ENCODE results near the gene BCKDHA. TPM values are rescaled to one million over a fixed set of nuclear protein-coding genes. Genes with fewer than 3 reads are reported as not detected.

BCKDHA gene
- total RNA-seq, 4 donors from 2014 or later: 40.7 to 75.2 (median 54.0) TPM

- Histone ChIP-seq H3K27ac (replicated peaks in 1 of 4) (no peak overlapping the region), H3K4me3 (no peak overlapping the region), H3K27me3 (peaks cover 0 to 22% (median 3%) of the 10 kb centered on the region in 4 donors), H3K36me3 (peaks cover 0 to 53% (median 39%) of the 10 kb centered on the region in 4 donors), H3K4me1 (peaks cover 14 to 20% (median 16%) of the 10 kb centered on the region in 4 donors), H3K9me3 (no peaks in the 10 kb centered on the region)
- TF ChIP-seq POLR2A (IDR thresholded peaks at IDR 0.05; ENCODE audit: low read depth) (no peak), EP300 (IDR thresholded peaks at IDR 0.05) (no peak)
- DNase-seq (ENCODE audit: extremely low spot score): no peak
- WGBS: 88% methylated on average over 6 of the region's 7 CpGs
- intact Hi-C loops (cut with DNase I): loop anchor here (5.0 kb wide), 1 partner anchor 41 kb away; the partner anchor contains the start of genes BCKDHA and EXOSC5
These were observed 40.4 kb downstream of the BCKDHA start for GRCh38 chr19:41437944-41438574.

GRCh38 chr19:41439441-41440222 is 42.0 kb downstream of the BCKDHA start, which contains the start of gene DMAC2:
Gene DMAC2 (minus strand): TSS chr19:41439912. CDS start chr19:41439899, 13 bp downstream.
- H3K36me3 ChIP-seq: peaks cover 0 to 37% (median 29%) of the 10 kb centered on the region in 4 donors
- peak within 1 kb of the TSS; percentile 89 to 98 (median 94) for H3K27ac ChIP-seq (replicated peaks in 1 of 4)
- H3K9me3 ChIP-seq: no peaks in the 10 kb centered on the region
- peak; percentile 100 for DNase-seq (ENCODE audit: extremely low spot score)
- H3K27me3 ChIP-seq: peaks cover 0 to 37% (median 3%) of the 10 kb centered on the region in 4 donors
- peaks cover 13 to 20% (median 16%) of the 10 kb centered on the region in 4 donors for H3K4me1 ChIP-seq
- H3K4me3 ChIP-seq: peak within 1 kb of the TSS; percentile 68 to 79 (median 74)
- intact Hi-C loops (cut with DNase I): loop anchor here (5.0 kb wide), 1 partner anchor 42 kb away; the partner anchor contains the start of genes BCKDHA and EXOSC5
- peak; percentile 70 for TF ChIP-seq POLR2A (IDR thresholded peaks at IDR 0.05; ENCODE audit: low read depth)
- no peak for TF ChIP-seq EP300 (IDR thresholded peaks at IDR 0.05)
- TF ChIP-seq POLR2AphosphoS5 (IDR thresholded peaks at IDR 0.05): peak; percentile 85 to 91
- TF ChIP-seq CTCF (IDR thresholded peaks at IDR 0.05): peak; percentile 54 to 74 (median 57)
- WGBS: 1% methylated on average over 35 of the region's 40 CpGs

- Histone ChIP-seq H3K4me3 (no peak overlapping the region), H3K9me3 (no peaks in the 10 kb centered on the region), H3K27ac (replicated peaks in 1 of 4) (no peak overlapping the region), H3K4me1 (peaks cover 13 to 20% (median 16%) of the 10 kb centered on the region in 4 donors), H3K36me3 (peaks cover 0 to 19% (median 15%) of the 10 kb centered on the region in 4 donors), H3K27me3 (peaks cover 0 to 54% (median 3%) of the 10 kb centered on the region in 4 donors)
- DNase-seq (ENCODE audit: extremely low spot score): no peak
- TF ChIP-seq CTCF (IDR thresholded peaks at IDR 0.05) (no peak), EP300 (IDR thresholded peaks at IDR 0.05) (no peak), POLR2AphosphoS5 (IDR thresholded peaks at IDR 0.05) (no peak), POLR2A (IDR thresholded peaks at IDR 0.05; ENCODE audit: low read depth) (no peak)
- WGBS: 81% methylated on average over 15 of the region's 15 CpGs
- intact Hi-C loops (cut with DNase I): no loop called here
These were observed 43.8 kb downstream of the BCKDHA start for GRCh38 chr19:41441321-41441945.

DNA sequence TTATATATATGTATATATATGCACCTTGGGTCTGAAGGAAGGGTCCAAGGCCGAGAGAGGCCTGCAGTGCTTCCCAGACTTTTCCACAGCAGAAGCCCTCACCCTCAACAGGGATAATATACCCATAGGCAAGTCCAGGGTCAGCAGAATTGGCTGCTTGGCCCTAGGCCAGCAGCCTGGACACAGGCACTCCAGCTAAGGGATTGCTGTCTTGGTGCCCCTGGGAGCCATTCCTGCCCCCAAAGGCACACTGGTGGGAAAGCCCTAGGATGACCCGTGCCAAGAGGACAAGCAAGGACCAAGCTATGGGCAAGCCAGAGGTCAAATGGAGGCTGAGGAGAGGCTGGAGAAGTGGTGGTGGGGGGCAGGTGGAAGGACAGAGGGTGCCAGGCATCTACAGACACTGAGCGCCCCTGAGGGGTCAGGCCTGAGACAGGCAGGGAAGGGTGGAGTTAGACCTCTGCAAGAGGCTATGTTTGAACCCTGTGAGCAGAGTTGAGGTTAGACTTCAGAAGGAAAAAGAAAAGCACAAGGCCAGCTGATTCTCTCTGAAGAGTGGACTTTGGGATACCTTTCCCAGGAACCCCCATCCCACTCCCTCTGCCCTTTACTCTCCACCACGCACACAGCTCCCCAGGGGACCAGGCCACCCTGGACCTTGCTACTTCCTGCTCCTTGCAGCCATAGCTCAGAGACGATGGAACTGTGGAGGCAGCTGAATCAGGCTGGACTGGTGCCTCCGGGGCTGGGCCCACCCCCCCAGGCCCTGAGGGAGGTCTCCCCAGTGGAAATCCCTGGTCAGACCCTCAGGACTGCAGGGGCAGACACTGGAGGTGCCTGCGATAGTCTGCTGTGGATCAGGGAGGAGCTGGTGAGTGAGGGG is 45.1 kb downstream of the BCKDHA start, which contains the start of gene ERICH4:
Gene ERICH4, plus strand, starts transcription at position 684 of the 883 bp plus-strand sequence. Its CDS starts 14 bp downstream, at position 698.
- no peaks in the 10 kb centered on the region for H3K9me3 ChIP-seq
- no peak for DNase-seq (ENCODE audit: extremely low spot score)
- peaks cover 13 to 20% (median 16%) of the 10 kb centered on the region in 4 donors for H3K4me1 ChIP-seq
- TF ChIP-seq POLR2AphosphoS5 (IDR thresholded peaks at IDR 0.05): no peak
- TF ChIP-seq CTCF (IDR thresholded peaks at IDR 0.05): no peak
- TF ChIP-seq EP300 (IDR thresholded peaks at IDR 0.05): no peak
- TF ChIP-seq POLR2A (IDR thresholded peaks at IDR 0.05; ENCODE audit: low read depth): no peak
- H3K36me3 ChIP-seq: peaks cover 0 to 7% (median 5%) of the 10 kb centered on the region in 4 donors
- no peak within 1 kb of the TSS for H3K27ac ChIP-seq (replicated peaks in 1 of 4)
- intact Hi-C loops (cut with DNase I): no loop called here
- H3K27me3 ChIP-seq: peaks cover 0 to 66% (median 3%) of the 10 kb centered on the region in 4 donors
- 72% methylated on average over 7 of the region's 7 CpGs for WGBS
- no peak within 1 kb of the TSS for H3K4me3 ChIP-seq

Measured in esophagus muscularis mucosa (tissue), 4 donors.